HUES48 (cell line): ENCODE measurements around the gene B3GAT3.
"Not testable (repeated sequence)": the region's sequence is repeated elsewhere in the genome, so short reads cannot be mapped to it uniquely, and the experiment has no call there.

Experiments used
- H3K27ac ChIP-seq: one replicate; pipeline ENCODE4 v1.7.0; 2013; ENCODE audit warnings: low read depth, low read length, inconsistent platforms
- H3K27me3 ChIP-seq: 2 replicates; pipeline ENCODE4 v1.6.1; 2013; ENCODE audit warnings: mild to moderate bottlenecking, low read length; ENCODE audit not compliant: control insufficient read depth, insufficient read depth
- H3K36me3 ChIP-seq: 2 replicates; pipeline ENCODE4 v1.6.1; 2013; ENCODE audit warnings: low read length; ENCODE audit not compliant: control insufficient read depth, insufficient read depth
- H3K4me1 ChIP-seq: 2 replicates; pipeline ENCODE4 v1.6.1; 2013; ENCODE audit warnings: mild to moderate bottlenecking, low read length; ENCODE audit not compliant: control insufficient read depth, insufficient read depth
- H3K4me3 ChIP-seq: 2 replicates; pipeline ENCODE4 v1.5.1; 2013; ENCODE audit warnings: mild to moderate bottlenecking, low read depth, low read length
- H3K9ac ChIP-seq: 2 replicates; pipeline ENCODE4 v1.6.1; 2013; ENCODE audit warnings: mild to moderate bottlenecking, low read depth, low read length, moderate library complexity
- H3K9me3 ChIP-seq: 2 replicates; pipeline ENCODE4 v1.6.1; 2013; ENCODE audit warnings: low read length; ENCODE audit not compliant: control insufficient read depth, insufficient read depth

B3GAT3 gene

GRCh38 chr11:62575156-62575555 lies 46.6 kb downstream of the B3GAT3 start:
- Histone ChIP-seq H3K9ac (no peak overlapping the region), H3K9me3 (no peaks in the 10 kb centered on the region), H3K27ac (no peak overlapping the region), H3K4me1 (peaks cover 16% of the 10 kb centered on the region), H3K36me3 (peaks cover 64% of the 10 kb centered on the region), H3K27me3 (no peaks in the 10 kb centered on the region), H3K4me3 (peak overlapping the region; percentile 91)

- H3K27ac ChIP-seq: peak overlapping the region; percentile 83
- no peaks in the 10 kb centered on the region for H3K27me3 ChIP-seq
- peak overlapping the region; percentile 67 for H3K9ac ChIP-seq
- H3K9me3 ChIP-seq: no peaks in the 10 kb centered on the region
- peak overlapping the region; percentile 91 for H3K4me3 ChIP-seq
- peaks cover 65% of the 10 kb centered on the region for H3K36me3 ChIP-seq
- peaks cover 16% of the 10 kb centered on the region for H3K4me1 ChIP-seq
Measured at GRCh38 chr11:62574363-62575071, 47.3 kb downstream of the B3GAT3 start.

- peaks cover 16% of the 10 kb centered on the region for H3K4me1 ChIP-seq
- no peaks in the 10 kb centered on the region for H3K27me3 ChIP-seq
- H3K9ac ChIP-seq: peak within 1 kb of the TSS; percentile 87
- H3K27ac ChIP-seq: peak within 1 kb of the TSS; percentile 86
- H3K36me3 ChIP-seq: peaks cover 66% of the 10 kb centered on the region
- no peaks in the 10 kb centered on the region for H3K9me3 ChIP-seq
- H3K4me3 ChIP-seq: peak within 1 kb of the TSS; percentile 91
Measured at GRCh38 chr11:62573592-62574362, 48.0 kb downstream of the B3GAT3 start, which contains the start of gene EEF1G. TSS of gene EEF1G (minus strand) at chr11:62573891. CDS start at chr11:62573842, 49 bp downstream.

- H3K4me3 ChIP-seq: peak overlapping the region; percentile 91
- H3K9me3 ChIP-seq: no peaks in the 10 kb centered on the region
- peaks cover 16% of the 10 kb centered on the region for H3K4me1 ChIP-seq
- peaks cover 65% of the 10 kb centered on the region for H3K36me3 ChIP-seq
- H3K27me3 ChIP-seq: no peaks in the 10 kb centered on the region
- peak overlapping the region; percentile 87 for H3K9ac ChIP-seq
- H3K27ac ChIP-seq: peak overlapping the region; percentile 86
Measured at GRCh38 chr11:62573006-62573591, 48.7 kb downstream of the B3GAT3 start.

GRCh38 chr11:62572431-62572830 lies 49.4 kb downstream of the B3GAT3 start:
- Histone ChIP-seq H3K9me3 (no peaks in the 10 kb centered on the region), H3K36me3 (peaks cover 68% of the 10 kb centered on the region), H3K9ac (peak overlapping the region; percentile 87), H3K27ac (peak overlapping the region; percentile 55), H3K4me3 (peak overlapping the region; percentile 91), H3K27me3 (no peaks in the 10 kb centered on the region), H3K4me1 (peaks cover 16% of the 10 kb centered on the region)

- Histone ChIP-seq H3K4me1 (peaks cover 16% of the 10 kb centered on the region), H3K4me3 (0 out of 2 replicates have a peak overlapping the region, but pooled peaks have one; percentile 91), H3K27ac (peak overlapping the region; percentile 24), H3K36me3 (peaks cover 68% of the 10 kb centered on the region)
- H3K27me3 ChIP-seq, H3K9me3 ChIP-seq, H3K9ac ChIP-seq: not testable (repeated sequence)
Measured at GRCh38 chr11:62571493-62571892, 50.3 kb downstream of the B3GAT3 start.

GRCh38 chr11:62570903-62571302 lies 50.9 kb downstream of the B3GAT3 start:
- Histone ChIP-seq H3K36me3 (peaks cover 68% of the 10 kb centered on the region), H3K4me1 (peaks cover 16% of the 10 kb centered on the region)
- H3K9ac ChIP-seq, H3K27me3 ChIP-seq, H3K9me3 ChIP-seq, H3K27ac ChIP-seq, H3K4me3 ChIP-seq: not testable (repeated sequence)

GRCh38 chr11:62569611-62570010 lies 52.2 kb downstream of the B3GAT3 start:
- H3K27ac ChIP-seq: no peak overlapping the region
- no peaks in the 10 kb centered on the region for H3K27me3 ChIP-seq
- no peaks in the 10 kb centered on the region for H3K9me3 ChIP-seq
- H3K36me3 ChIP-seq: peaks cover 80% of the 10 kb centered on the region
- H3K4me3 ChIP-seq: no peak overlapping the region
- peaks cover 10% of the 10 kb centered on the region for H3K4me1 ChIP-seq
- no peak overlapping the region for H3K9ac ChIP-seq

- no peak overlapping the region for H3K9ac ChIP-seq
- H3K36me3 ChIP-seq: peaks cover 93% of the 10 kb centered on the region
- peaks cover 9% of the 10 kb centered on the region; the same call in 1 of the 2 replicates for H3K4me1 ChIP-seq
- no peak overlapping the region for H3K27ac ChIP-seq
- H3K4me3 ChIP-seq: no peak overlapping the region
- no peaks in the 10 kb centered on the region for H3K9me3 ChIP-seq
- no peaks in the 10 kb centered on the region for H3K27me3 ChIP-seq
Measured at GRCh38 chr11:62567018-62567633, 54.7 kb downstream of the B3GAT3 start.

- Histone ChIP-seq H3K9me3 (no peaks in the 10 kb centered on the region), H3K4me1 (peaks cover 9% of the 10 kb centered on the region; the same call in 1 of the 2 replicates), H3K9ac (no peak overlapping the region), H3K27ac (no peak overlapping the region), H3K4me3 (no peak overlapping the region), H3K36me3 (peaks cover 86% of the 10 kb centered on the region), H3K27me3 (no peaks in the 10 kb centered on the region)
Measured at GRCh38 chr11:62566247-62566646, 55.5 kb downstream of the B3GAT3 start.
